ENCODE measurements around the gene LIPA.
"Not testable (repeated sequence)": the region's sequence is repeated elsewhere in the genome, so short reads cannot be mapped to it uniquely, and the experiment has no call there.

The LIPA gene

DNA sequence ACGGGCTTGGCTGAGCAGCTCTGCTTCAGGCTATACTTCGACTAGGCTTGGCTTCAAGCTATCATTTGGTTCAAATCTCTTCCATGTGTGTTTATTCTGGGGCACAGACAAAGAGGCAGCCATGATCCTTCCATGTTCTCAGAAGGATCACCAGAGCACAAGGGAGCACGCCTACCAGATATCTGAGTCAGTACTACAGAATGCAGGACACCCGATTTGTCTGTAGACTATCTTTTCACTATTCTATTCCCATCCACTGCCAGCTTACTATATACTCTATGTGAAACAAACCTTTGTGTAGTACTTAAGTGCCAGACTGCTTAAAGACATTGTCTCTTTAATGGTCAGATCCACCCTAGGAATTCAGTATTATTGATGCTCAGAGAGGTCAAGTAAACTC, 79.6 kb downstream of the LIPA start:
- TF ChIP-seq CTCF (IDR thresholded peaks at IDR 0.05; ENCODE audit: low read depth, low read length): no peak
- no peak for DNase-seq (ENCODE audit: extremely low read depth, low read depth)

GRCh38 chr10:89171263-89171872, 80.2 kb downstream of the LIPA start:
- DNase-seq (ENCODE audit: extremely low read depth, low read depth): no peak
- no peak for TF ChIP-seq CTCF (IDR thresholded peaks at IDR 0.05; ENCODE audit: low read depth, low read length)

DNA sequence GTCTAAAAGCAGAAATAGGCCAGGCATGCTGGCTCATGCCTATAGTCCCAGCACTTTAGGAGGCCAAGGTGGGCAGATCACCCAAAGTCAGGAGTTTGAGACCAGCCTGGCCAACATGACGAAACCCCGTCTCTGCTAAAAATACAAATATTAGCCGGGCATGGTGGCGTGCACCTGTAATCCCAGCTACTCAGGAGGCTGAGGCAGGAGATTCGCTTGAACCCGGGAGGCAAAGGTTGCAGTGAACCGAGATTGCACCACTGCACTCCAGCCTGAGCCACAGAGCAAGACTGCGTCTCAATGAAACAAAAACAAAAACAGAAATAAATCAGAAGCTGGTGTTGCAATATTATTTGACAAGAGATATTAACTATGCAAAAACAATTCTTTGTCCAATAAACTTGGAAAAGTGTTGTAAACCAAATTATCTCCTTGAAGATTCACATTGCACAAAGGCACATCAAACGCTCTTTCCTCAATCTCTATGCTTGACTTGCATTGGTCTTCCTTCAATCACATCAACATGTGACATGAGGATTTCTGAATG, 83.1 kb downstream of the LIPA start:
- DNase-seq (ENCODE audit: extremely low read depth, low read depth): not testable (repeated sequence)

GRCh38 chr10:89167915-89168314, 83.7 kb downstream of the LIPA start:
- DNase-seq (ENCODE audit: extremely low read depth, low read depth): no peak

GRCh38 chr10:89165923-89166322, 85.7 kb downstream of the LIPA start:
- DNase-seq (ENCODE audit: extremely low read depth, low read depth): no peak
- TF ChIP-seq CTCF (IDR thresholded peaks at IDR 0.05; ENCODE audit: low read depth, low read length): no peak

More at GRCh38 chr10:89167915-89168314, 83.7 kb downstream of the LIPA start:
- TF ChIP-seq CTCF (IDR thresholded peaks at IDR 0.05; ENCODE audit: low read depth, low read length): no peak

- TF ChIP-seq CTCF (IDR thresholded peaks at IDR 0.05; ENCODE audit: low read depth, low read length): no peak
- no peak for DNase-seq (ENCODE audit: extremely low read depth, low read depth)
Measured at GRCh38 chr10:89164920-89165319, 86.7 kb downstream of the LIPA start.

- DNase-seq (ENCODE audit: extremely low read depth, low read depth): no peak
- no peak for TF ChIP-seq CTCF (IDR thresholded peaks at IDR 0.05; ENCODE audit: low read depth, low read length)
Measured at GRCh38 chr10:89164080-89164479, 87.5 kb downstream of the LIPA start.

Measured in AG09319 (cell line).